ENCODE results near the gene HAUS8.
"Not testable (repeated sequence)": the region's sequence is repeated elsewhere in the genome, so short reads cannot be mapped to it uniquely, and the experiment has no call there.

Gene HAUS8

DNA sequence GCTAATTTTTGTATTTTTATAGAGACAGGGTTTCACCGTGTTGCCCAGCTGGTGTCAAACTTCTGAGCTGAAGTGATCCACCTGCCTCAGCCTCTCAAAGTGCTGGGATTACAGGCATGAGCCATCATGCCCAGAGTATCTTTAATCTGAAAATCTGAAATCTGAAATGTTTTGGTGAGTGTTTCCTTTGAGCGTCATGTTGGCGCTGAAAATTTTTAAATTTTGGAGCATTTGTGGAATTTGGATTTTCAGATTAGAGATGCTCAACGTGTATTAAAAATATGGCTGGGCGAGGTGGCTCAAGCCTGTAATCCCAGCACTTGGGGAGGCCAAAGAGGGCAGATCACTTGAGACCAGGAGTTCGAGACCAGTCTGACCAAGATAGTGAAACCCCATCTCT lies 43.5 kb downstream of the HAUS8 start:
- DNase-seq = no peak

DNA sequence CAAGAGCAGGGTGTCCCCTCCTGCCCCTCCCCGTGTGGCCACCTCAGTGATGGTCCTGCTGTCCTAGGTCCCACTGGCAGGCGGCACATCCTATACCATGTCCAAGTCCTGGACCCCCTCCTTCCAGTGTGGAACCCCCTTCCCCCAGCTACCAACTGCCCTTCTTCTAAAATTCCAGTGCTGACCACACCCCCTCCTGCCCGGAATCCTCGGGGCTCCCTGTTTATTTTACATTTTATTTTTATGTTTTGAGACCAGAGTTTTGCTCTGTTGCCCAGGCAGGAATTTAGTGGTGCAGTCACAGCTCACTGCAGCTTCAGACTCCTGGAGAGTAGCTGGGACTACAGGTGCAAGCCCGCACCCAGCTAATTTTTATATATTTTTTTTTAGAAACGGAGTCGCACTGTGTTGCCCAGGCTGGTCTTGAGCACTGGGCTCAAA lies 47.7 kb downstream of the HAUS8 start:
- DNase-seq = no peak

DNA sequence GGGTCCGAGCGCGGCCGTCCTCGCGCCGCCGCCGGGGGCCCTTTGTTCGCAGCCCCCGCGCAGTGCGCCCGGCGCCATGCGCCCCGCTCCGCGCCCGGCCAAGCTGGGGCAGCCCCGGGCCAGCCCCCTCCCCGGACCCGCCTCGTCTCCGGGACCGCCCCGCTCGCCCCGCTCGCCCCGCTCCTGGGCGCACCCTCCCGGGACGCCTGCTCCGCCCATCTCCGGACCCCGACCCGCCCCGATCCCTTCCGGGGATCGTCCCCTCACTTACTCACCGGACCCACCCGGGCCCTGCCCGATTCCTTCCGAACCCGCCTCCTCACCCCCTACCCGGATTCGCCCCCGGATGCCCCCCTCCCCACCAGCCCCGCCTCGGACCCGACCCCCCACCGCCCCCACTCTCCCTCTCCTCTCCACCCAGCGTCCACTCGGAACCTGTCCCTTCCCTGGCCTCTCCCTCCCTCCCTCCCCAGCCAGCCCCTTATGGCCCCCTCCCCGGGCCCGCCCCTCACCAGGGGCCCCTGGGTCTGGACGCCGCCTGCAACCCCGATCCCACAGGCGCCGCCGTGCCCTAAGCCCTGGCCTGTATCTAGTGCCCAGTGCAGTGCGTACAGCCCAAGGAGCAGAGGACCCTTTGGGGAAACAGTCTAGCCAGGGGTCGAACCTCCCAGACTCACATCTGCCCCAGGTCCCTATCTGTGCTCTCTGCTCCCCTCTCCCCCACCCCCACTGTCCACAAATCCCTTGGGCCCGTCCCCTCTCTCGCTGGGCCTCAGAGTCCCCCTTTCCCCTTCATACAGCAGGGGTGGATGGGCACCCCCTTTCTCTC lies 48.3 kb downstream of the HAUS8 start, which contains the start of gene CPAMD8:
TSS of gene CPAMD8 (minus strand) at position 105 of the 829 bp plus-strand sequence. CDS start 168 bp downstream, outside the sequence.
- no peak for DNase-seq

DNA sequence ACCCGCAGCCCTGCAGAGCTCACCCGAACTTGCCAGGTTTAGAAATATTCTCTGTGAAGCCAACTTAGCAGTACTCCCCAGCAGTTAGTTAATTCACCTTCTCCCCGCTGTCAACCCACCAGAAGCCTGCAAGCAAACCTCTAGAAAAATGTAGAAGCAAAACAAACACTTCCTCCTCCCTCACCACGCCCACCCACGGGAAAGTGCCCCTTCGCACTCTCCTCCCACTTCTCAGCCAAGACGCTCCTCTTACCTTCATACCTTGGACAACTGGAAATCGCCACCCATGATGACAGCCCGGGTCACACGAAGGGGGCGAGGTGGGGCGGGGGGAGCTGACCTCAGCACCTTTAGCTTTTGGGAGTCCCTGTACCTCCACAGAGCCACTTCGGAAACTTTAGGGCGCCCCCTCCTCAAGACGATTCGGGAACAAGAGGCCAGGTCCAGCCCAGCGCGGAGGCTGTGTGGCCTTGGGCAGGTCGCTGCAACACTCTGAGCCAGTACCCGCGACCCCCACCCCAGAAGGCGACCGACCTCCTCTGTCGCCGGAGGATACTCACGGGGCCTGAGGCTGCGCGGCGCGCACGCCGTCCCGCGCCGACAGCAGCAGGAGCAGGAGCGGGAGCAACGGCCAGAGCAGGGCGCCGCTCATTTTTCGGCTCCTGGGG lies 49.1 kb downstream of the HAUS8 start:
- peak; percentile 29 for DNase-seq

DNA sequence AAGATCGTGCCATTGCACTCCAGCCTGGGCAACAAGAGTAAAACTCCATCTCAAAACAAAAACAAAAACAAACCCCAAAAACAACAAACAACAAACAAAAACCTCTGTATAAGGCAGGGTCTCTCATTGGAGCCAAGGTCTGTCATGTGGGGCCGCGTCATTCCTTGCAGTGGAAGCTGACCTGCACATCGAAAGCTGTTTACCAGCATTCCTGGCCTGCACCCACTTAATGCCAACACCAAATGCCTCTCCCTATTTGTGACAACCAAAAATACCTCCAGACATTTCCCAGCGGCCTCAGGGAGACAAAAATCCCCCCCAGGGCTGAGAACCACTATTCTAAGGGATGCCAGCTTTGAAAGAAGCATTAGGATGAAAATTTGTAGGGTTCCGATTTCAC lies 49.9 kb downstream of the HAUS8 start:
- no peak for DNase-seq

DNA sequence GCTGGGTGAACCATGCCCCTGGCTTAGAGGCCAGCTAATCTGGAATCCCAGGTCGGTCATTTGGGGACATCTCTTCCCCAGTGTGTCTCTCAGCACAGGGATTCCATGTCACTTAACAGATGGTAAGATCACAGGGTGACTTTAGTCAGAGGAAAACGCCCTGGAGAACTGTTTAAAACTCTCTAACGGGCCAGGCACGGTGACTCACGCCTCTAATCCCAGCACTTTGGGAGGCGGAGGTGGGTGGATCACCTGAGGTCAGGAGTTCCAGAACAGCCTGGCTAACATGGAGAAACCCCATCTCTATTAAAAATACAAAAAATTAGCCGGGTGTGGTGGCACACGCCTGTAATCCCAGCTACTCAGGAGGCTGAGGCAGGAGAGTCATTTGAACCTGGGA lies 50.3 kb downstream of the HAUS8 start:
- DNase-seq = not testable (repeated sequence)

DNA sequence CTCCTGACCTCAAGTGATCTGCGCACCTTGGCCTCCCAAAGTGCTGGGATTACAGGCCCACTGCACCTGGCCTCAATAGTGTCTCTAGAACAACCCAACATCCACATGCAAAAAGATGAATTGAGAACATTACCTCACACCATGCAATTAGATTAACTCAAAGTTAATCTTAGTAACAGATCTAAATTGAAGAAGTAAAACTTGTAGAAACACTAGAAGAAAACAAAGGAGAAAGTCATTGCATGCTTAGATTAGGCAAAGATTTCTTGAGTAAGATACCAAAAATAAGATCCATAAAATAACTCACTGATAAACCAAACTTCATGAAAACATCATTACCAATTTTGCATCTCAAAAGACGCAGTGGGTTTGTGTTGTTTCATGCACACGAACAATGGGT lies 51.4 kb downstream of the HAUS8 start:
- no peak for DNase-seq

DNA sequence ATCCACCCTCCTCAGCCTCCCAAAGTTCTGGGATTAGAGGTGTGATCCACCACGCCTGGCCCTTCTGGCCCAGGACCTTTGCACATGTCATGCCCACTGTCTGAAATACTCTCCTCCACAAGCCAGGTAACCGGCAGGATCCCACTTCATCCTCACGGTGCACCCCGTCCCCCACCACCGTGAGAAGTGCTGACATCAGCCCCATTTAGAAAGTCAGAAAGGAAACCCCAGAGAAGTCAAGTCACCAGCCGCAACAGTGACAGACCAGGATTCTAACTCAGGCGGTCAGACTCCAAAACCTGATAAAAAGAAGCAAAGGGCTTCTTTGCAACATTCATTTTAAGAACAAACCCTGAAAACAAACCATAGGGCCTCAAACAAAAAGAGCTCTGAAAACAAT lies 52.5 kb downstream of the HAUS8 start:
- no peak for DNase-seq

DNA sequence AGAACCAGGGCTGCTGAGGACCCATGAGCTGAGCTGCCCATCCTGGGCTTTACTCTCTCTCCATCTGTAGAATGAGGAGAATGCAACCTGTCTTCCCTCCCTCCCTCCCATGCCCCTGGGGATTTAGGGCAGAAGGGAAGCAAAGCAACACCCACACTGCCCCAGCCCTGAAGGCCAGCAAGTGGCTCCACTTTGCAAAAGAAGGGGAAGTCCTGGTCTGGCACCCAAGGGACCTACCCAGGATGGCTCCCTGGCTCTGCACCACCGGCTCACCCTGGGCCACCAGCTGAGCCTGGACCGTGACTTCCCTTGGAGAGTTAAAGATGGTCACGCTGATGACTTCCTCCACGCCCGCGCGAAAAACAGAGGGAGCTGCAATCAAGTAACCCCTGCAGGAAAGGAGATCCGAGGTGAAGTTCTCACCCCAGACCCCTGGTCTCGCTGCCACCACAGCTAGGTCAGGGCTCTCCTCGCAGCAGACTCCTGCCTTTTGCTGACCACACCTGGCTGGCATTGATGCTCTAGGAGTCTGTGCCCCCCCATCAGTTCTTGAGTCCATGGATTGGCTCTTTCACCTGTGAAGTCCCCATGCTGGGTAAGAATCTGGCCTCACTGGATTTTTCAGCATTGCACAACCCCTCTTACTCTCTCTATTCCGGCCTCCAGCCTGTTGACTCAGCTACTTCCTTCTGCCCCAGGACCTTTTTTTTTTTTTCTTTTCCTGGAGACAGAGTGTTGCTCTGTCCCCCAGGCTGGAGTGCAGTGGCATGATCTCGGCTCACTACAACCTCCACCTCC lies 53.3 kb downstream of the HAUS8 start:
- DNase-seq = peak; percentile 60

DNA sequence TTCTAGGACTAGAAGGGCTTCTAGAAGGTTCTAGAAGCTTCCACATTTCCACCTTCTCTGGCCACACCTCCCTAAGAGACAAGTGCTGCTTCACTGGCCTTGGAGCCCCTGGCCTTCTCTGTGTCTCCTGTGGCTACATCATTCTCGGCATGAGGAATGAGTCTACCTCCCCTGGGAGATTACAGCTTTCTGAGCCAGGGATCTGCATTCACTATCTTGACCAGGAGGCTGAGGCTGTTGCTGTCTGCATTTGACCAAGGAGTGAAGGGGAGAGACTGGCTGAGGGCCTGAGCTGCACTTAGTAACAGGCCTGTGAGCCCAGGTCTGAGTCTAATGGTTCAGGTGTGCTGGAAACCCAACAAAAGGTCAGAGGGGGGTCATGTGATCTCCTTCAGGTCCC lies 53.9 kb downstream of the HAUS8 start:
- no peak for DNase-seq

DNA sequence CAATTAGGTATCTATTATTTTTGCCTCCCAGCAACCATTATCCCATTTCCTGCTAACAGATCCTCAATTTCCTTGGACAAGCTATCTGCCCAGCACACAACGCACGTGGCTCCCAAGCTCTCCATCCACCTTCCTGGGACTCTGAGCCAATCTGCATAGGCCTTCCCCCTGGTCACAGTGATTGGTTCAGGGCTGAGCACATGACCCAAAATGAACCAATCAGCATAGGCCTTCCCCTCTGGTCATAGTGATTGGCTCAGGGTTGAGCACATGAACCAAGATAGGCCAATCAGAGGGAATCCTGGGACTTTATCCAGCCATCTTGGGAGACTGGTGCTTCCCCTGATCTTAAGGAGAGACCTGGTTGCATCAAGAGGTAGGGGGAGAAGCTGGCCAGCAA lies 54.4 kb downstream of the HAUS8 start:
- no peak for DNase-seq

DNA sequence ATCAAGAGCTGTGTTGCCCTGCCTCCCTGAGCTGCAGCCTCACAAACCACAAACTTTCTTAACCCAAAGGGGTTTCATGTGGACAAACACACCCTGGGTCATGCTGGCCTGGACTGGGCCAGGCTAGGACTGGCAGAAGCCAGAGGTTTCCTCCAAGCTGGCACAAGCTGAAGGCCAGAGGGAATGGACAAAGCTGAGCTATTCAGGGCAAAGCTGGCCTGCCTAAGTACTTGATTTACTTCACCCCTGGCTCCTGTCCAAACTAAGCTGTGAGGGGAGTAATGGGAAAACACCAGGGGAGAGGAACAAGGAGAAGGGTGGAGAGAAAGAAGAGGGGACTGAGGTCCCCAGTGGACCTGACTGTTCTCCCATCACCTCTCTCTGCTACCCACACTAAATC lies 54.9 kb downstream of the HAUS8 start:
- DNase-seq = no peak

DNA sequence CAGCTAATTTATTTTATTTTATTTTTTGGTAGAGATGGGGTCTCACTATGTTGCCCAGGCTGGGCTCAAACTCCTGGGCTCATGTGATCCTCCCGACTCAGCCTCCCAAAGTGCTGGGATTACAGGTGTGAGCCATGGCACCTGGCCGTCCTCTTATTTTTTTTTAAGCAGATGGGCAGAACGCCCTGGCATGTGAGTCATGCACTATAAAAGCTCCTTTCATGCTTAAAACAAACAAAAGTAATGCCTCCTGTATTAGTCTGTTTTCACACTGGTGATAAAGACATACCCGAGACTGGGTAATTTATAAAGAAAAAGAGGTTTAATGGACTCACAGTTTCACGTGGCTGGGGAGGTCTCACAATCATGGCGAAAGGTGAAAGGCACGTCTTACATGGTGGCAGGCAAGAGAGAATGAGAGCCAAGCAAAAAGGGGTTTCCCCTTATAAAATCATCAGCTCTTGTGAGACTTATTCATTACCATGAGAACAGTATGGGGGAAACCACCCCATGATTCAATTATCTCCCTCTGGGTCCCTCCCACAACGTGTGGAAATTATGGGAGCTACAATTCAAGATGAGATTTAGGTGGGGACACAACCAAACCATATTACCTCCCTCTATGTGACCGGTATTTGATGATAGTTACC lies 60.9 kb downstream of the HAUS8 start:
- DNase-seq = not testable (repeated sequence)

DNA sequence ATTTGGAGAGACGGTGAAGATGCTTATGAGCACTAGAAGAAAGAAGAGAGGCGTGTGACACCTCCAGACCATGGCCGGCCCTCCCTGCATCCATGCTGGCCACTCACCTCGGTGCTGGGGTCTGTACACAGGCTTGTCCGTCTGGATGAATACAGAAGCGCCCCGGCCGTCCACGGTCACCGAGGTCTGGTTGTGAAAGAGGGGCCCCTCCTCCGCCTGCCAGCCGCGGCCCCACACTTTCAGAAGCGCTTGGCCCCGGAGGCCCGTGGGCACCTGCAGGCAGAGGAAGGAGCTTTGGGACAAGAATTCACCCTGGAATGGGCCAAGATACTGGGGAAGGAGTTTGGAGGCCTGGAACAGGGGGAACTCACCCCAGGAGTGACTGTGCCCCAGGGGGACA lies 63.8 kb downstream of the HAUS8 start:
- DNase-seq = no peak

DNA sequence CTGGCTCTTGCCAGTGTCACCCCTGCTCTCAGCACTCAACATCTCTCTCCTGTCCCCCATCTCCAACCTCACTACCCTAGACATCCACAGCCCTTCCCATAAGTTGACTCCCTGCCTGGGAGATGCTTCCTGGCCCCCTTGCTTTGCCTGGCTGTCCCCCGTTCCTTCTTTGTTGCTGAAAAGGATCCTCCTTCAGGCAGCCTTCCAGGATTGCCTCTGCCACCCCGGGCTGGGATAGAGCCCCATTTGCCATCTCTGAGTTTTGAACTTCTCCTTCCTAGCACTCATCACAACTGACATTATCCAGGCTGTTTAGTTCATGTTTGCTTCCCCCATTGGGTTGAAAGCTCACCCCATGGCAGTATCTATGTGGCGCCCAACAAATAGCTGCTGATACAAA lies 68.7 kb downstream of the HAUS8 start:
- no peak for DNase-seq

DNA sequence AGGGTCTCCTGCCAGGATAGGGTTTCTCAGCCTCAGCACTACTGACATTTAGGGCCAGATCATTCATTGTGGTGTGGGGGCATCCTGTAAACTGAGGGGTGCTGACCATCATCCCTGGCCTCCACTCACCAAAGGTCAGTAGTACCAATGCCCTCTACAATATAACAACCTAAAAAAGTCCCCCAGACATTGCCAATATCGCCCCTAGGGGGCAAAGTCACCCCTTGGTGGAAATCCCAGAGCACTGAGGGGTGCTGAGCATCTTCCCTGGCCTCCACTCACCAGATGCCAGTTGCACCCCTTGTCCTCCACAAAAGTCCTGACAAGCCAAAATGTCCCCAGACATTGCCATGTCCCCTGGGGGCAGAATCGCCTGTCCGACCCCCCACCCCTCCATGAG lies 70.3 kb downstream of the HAUS8 start:
- DNase-seq = no peak

DNA sequence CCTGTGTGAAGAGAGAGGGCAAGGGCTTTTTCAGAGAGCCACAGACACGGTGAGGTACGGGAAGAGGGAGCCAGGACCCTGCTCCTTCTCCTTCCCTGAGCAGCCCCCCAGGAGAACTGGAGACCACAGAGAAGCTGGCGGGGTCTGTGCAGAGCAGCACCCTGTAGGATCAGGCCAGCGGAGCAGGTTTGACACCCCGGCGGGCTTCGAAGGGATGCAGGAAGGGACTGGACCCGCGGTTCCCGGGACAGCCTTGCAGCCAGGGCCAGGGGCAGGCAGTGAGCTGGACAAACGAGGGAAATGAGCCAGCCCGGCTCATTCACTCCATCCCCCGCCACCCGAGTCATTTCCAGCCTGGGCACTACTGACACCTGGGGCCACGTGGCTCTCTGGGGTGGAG lies 70.9 kb downstream of the HAUS8 start:
- no peak for DNase-seq

DNA sequence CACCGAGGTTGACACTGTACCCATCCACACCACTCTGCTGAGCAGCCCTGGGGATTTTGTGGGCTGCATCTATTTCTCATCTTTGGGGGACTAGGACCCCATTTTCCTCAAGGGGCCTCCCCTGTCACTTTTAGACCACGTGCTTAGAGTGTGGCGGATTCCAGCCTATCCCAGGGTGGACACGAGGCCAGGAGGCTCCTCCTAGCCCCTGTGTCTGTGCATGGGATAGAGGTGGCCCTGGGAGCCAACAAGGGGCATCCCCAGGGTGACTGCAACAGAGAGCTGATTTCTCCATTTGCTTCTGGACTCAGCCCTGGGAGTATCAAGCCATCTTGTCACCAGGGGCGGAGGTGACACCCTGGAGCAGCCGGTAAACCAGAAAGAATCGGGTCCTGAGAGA lies 72.8 kb downstream of the HAUS8 start:
- no peak for DNase-seq

DNA sequence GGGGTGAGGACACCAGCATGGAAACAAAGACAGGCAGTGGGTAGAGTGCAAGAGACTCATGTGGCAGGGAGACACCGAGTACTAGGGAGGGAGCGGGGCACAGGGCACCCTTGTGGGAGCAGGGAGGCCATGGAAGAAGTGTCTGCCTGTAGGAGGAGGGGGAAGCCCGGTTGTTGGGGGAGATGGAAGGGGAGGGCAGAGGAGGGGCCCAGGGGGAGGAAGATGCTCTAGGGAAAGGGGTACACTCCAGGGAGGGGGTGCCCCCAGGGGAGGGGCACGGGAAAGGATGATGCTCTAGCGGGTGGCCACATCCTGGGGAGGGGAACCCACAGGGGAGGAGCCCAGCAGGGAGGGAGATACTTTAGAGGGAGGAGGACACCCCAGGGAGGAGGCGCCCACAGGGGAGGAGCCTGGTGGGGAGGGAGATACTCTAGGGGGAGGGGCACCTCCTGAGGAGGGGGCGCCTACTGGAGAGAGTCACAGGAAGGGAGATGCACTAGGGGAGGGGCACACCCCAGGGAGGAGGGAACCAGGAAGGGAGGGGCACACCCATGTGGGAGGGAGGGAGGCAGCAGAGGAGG lies 73.6 kb downstream of the HAUS8 start:
- peak; percentile 84 for DNase-seq

Data from CD4-positive, alpha-beta T cell treated with Interleukin-15 for 1 hour (primary cell).